ENCODE measurements around the gene ANXA8. TPM values are rescaled to one million over a fixed set of nuclear protein-coding genes. Genes with fewer than 3 reads are reported as not detected.

Gene ANXA8
- total and polyA plus RNA-seq, 2 of the 13 experiments (the other 11 are each of a cell fraction or from before 2014, with no cell fraction given): not detected

- FAIRE-seq: no peak
- DNase-seq (ENCODE audit: low spot score): no peak
- no peaks in the 10 kb centered on the region for H3K79me2 ChIP-seq (ENCODE audit: insufficient read depth, low read length)
- TF ChIP-seq, protein P1, sequence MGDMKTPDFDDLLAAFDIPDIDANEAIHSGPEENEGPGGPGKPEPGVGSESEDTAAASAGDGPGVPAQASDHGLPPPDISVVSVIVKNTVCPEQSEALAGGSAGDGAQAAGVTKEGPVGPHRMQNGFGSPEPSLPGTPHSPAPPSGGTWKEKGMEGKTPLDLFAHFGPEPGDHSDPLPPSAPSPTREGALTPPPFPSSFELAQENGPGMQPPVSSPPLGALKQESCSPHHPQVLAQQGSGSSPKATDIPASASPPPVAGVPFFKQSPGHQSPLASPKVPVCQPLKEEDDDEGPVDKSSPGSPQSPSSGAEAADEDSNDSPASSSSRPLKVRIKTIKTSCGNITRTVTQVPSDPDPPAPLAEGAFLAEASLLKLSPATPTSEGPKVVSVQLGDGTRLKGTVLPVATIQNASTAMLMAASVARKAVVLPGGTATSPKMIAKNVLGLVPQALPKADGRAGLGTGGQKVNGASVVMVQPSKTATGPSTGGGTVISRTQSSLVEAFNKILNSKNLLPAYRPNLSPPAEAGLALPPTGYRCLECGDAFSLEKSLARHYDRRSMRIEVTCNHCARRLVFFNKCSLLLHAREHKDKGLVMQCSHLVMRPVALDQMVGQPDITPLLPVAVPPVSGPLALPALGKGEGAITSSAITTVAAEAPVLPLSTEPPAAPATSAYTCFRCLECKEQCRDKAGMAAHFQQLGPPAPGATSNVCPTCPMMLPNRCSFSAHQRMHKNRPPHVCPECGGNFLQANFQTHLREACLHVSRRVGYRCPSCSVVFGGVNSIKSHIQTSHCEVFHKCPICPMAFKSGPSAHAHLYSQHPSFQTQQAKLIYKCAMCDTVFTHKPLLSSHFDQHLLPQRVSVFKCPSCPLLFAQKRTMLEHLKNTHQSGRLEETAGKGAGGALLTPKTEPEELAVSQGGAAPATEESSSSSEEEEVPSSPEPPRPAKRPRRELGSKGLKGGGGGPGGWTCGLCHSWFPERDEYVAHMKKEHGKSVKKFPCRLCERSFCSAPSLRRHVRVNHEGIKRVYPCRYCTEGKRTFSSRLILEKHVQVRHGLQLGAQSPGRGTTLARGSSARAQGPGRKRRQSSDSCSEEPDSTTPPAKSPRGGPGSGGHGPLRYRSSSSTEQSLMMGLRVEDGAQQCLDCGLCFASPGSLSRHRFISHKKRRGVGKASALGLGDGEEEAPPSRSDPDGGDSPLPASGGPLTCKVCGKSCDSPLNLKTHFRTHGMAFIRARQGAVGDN (CRISPR knock-in tag; IDR thresholded peaks at IDR 0.05): no peak
- TF ChIP-seq MEIS1 (CRISPR knock-in tag; IDR thresholded peaks at IDR 0.05; ENCODE audit: borderline replicate concordance): no peak
- intact Hi-C loops (cut with micrococcal nuclease; ENCODE audit: unreplicated experiment): no loop called here
- H3K36me3 ChIP-seq (replicated peaks in 1 of 2; ENCODE audit: control insufficient read depth in 1 of 2, insufficient read depth in 2 of 2, low read length in 2 of 2): no peaks in the 10 kb centered on the region
- peaks cover 2 to 10% of the 10 kb centered on the region in 2 experiments; a peak in 2 of 5 replicates for H3K27me3 ChIP-seq (ENCODE audit: control insufficient read depth in 1 of 2, insufficient read depth in 2 of 2, low read length in 2 of 2)
- H3K27ac ChIP-seq (ENCODE audit: extremely low read length, insufficient read depth, low read length): no peak overlapping the region
- in situ Hi-C loops (cut with HindIII; ENCODE audit: extremely low pct_ligation_motif_present, low pct_unique_long_range_greater_than_20kb): no loop called here
- no peaks in the 10 kb centered on the region for H3K9me3 ChIP-seq (ENCODE audit: low read length)
- ChIA-PET POLR2A (no interaction called here), CTCF (ENCODE audit: low intra/inter-chr PET ratio, low total read pairs) (no interaction called here)
- H3K4me2 ChIP-seq (ENCODE audit: low read depth, low read length): no peak overlapping the region
- no TSS peak for BruUV-seq (replicated peaks)
- H4K20me1 ChIP-seq (ENCODE audit: insufficient read depth, low read length): no peaks in the 10 kb centered on the region
- no peak overlapping the region for H3K9ac ChIP-seq (ENCODE audit: insufficient read depth, low read depth, low read length)
- ATAC-seq: no peak
- no peak overlapping the region for H3K4me3 ChIP-seq (replicated peaks in 1 of 3; ENCODE audit: insufficient read depth in 1 of 3, low read depth in 2 of 3, low read length in 3 of 3)
- 33% methylated on average over 7 of the region's 14 CpGs for WGBS (ENCODE audit: low lambda C conversion rate)
- no peak overlapping the region for H2AFZ ChIP-seq (ENCODE audit: low read length)
- no peaks in the 10 kb centered on the region for H3K4me1 ChIP-seq (ENCODE audit: insufficient read depth, low read length)
Observed at GRCh38 chr10:47420305-47421056, 63.4 kb downstream of the ANXA8 start.

DNA sequence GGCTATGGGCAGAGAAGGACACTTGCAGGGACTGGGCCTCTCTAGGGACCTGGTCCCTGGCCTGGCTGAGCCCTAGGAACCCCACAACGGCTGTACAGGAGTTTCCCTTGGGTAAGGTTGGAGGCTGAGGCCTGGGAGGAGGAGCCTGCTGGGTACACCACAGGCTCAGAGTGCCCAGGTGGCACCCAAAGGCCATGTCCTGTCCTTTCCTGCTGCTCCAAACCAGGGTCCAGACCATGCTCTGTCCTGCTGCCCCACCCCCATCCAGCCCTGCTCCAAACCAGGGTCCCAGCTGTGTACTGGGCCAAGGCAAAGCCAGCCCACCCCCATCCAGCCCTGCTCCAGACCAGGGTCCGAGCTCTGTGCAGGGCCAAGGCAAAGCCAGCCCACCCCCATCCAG lies 64.5 kb downstream of the ANXA8 start:
- no TSS peak for BruUV-seq (replicated peaks)
- ATAC-seq: no peak; the same call in 2 of the 3 replicates
- Histone ChIP-seq H2AFZ (ENCODE audit: low read length) (no peak overlapping the region), H3K9ac (ENCODE audit: insufficient read depth, low read depth, low read length) (no peak overlapping the region), H4K20me1 (ENCODE audit: insufficient read depth, low read length) (no peaks in the 10 kb centered on the region), H3K79me2 (ENCODE audit: insufficient read depth, low read length) (no peaks in the 10 kb centered on the region), H3K4me2 (ENCODE audit: low read depth, low read length) (no peak overlapping the region), H3K4me1 (ENCODE audit: insufficient read depth, low read length) (no peaks in the 10 kb centered on the region), H3K9me3 (ENCODE audit: low read length) (no peaks in the 10 kb centered on the region), H3K36me3 (replicated peaks in 1 of 2; ENCODE audit: control insufficient read depth in 1 of 2, insufficient read depth in 2 of 2, low read length in 2 of 2) (no peaks in the 10 kb centered on the region), H3K4me3 (replicated peaks in 1 of 3; ENCODE audit: insufficient read depth in 1 of 3, low read depth in 2 of 3, low read length in 3 of 3) (no peak overlapping the region), H3K27ac (ENCODE audit: extremely low read length, insufficient read depth, low read length) (no peak overlapping the region), H3K27me3 (ENCODE audit: control insufficient read depth in 1 of 2, insufficient read depth in 2 of 2, low read length in 2 of 2) (peaks cover 2 to 16% of the 10 kb centered on the region in 2 experiments; a peak in 3 of 5 replicates)
- WGBS (ENCODE audit: low lambda C conversion rate): no CpG with 5 or more reads among the region's 2 CpGs
- in situ Hi-C loops (cut with HindIII; ENCODE audit: extremely low pct_ligation_motif_present, low pct_unique_long_range_greater_than_20kb) (no loop called here), intact Hi-C loops (cut with micrococcal nuclease; ENCODE audit: unreplicated experiment) (no loop called here)
- TF ChIP-seq SPEN (CRISPR knock-in tag; IDR thresholded peaks at IDR 0.05; ENCODE audit: low read depth) (no peak), ZNF101 (CRISPR knock-in tag; IDR thresholded peaks at IDR 0.05; ENCODE audit: borderline replicate concordance, low read depth) (no peak), CHCHD3 (CRISPR knock-in tag; IDR thresholded peaks at IDR 0.05) (no peak), JARID2 (CRISPR knock-in tag; IDR thresholded peaks at IDR 0.05; ENCODE audit: insufficient replicate concordance) (no peak), SALL2 (CRISPR knock-in tag; IDR thresholded peaks at IDR 0.05) (no peak), HNRNPH1 (optimal IDR thresholded peaks at IDR 0.05; ENCODE audit: low read depth, low read length) (no peak), ZNF605 (CRISPR knock-in tag; IDR thresholded peaks at IDR 0.05) (no peak), SRSF9 (IDR thresholded peaks at IDR 0.05; ENCODE audit: borderline replicate concordance, insufficient read depth, low read depth, low read length, poor library complexity, severe bottlenecking) (no peak), YEATS2 (CRISPR knock-in tag; IDR thresholded peaks at IDR 0.05; ENCODE audit: borderline replicate concordance) (no peak), EZH2 (conservative IDR thresholded peaks at IDR 0.05; ENCODE audit: low read depth, low read length) (no peak), KLF12 (CRISPR knock-in tag; IDR thresholded peaks at IDR 0.05; ENCODE audit: borderline replicate concordance) (no peak)
- ChIA-PET CTCF (ENCODE audit: low intra/inter-chr PET ratio, low total read pairs) (no interaction called here), POLR2A (no interaction called here)
- FAIRE-seq: no peak
- DNase-seq (ENCODE audit: low spot score): no peak
